ENCODE results near the gene NVL. TPM values are rescaled to one million over a fixed set of nuclear protein-coding genes. Genes with fewer than 3 reads are reported as not detected.

NVL gene
- total RNA-seq, 1 experiment from 2014 or later = 43.4 TPM

DNA sequence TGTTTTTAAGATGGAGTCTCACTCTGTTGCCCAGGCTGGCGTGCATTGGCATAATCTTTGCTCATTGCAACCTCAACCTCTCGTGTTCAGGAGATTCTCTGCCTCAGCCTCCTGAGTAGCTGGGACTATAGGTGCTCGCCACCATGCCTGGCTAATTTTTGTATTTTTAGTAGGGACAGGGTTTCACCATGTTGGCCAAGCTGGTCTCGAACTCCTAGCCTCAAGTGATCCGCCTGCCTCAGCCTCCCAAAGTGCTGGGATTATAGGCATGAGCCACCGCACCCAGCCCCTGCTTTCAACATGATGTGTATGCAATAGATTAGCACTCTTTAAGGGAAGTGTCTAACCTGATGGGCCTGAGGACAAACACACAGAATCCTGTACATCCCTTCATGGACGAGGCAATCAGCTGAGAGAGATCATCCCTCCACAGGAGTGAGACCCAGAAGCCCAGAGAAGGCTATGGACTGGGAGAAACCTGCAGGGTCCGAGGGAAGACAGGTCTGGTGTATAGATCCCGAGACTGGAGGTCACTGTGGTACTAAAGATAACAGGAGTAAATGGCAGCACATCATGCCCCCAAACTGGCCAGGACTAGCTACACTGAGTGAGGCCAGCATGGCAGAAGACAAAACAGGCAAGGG is 152.5 kb downstream of the NVL start:
- TF ChIP-seq, protein P1, sequence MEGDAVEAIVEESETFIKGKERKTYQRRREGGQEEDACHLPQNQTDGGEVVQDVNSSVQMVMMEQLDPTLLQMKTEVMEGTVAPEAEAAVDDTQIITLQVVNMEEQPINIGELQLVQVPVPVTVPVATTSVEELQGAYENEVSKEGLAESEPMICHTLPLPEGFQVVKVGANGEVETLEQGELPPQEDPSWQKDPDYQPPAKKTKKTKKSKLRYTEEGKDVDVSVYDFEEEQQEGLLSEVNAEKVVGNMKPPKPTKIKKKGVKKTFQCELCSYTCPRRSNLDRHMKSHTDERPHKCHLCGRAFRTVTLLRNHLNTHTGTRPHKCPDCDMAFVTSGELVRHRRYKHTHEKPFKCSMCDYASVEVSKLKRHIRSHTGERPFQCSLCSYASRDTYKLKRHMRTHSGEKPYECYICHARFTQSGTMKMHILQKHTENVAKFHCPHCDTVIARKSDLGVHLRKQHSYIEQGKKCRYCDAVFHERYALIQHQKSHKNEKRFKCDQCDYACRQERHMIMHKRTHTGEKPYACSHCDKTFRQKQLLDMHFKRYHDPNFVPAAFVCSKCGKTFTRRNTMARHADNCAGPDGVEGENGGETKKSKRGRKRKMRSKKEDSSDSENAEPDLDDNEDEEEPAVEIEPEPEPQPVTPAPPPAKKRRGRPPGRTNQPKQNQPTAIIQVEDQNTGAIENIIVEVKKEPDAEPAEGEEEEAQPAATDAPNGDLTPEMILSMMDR (IDR thresholded peaks at IDR 0.05; ENCODE audit: unreplicated experiment) = no peak
- no TSS peak for BruUV-seq (replicated peaks)
- Mint-ChIP-seq H3K9me3 (ENCODE audit: low read depth, unreplicated experiment) (no peaks in the 10 kb centered on the region), H3K4me3 (ENCODE audit: low read depth, unreplicated experiment) (no peak overlapping the region), H3K36me3 (ENCODE audit: insufficient read depth, unreplicated experiment) (peaks cover 6% of the 10 kb centered on the region), H3K27me3 (ENCODE audit: unreplicated experiment) (no peaks in the 10 kb centered on the region), H3K27ac (ENCODE audit: unreplicated experiment) (no peak overlapping the region), H3K4me1 (ENCODE audit: low read depth, unreplicated experiment) (peaks cover 8% of the 10 kb centered on the region)
- intact Hi-C loops (cut with micrococcal nuclease; ENCODE audit: unreplicated experiment) = no loop called here
- no peak for DNase-seq
- CTCF ChIA-PET = interaction anchor here (0.6 kb wide), 1 partner anchor 11 kb away, joined by 3 read pairs; no protein-coding TSS in a partner anchor

Small RNA genes lying within 50 kb of the gene (microRNA-seq; reads per million reads assigned to microRNA genes)
- gene MIR320B2 = 1.8 reads per million

Other genes starting within 250 kb of the NVL start
- gene FBXO28, start 216.1 kb downstream of the NVL start, total RNA-seq (2022) = 100 and 101 TPM in 2 replicates
- gene DEGS1, start 146.9 kb downstream of the NVL start, total RNA-seq (2022) = 58.1 and 72.5 TPM in 2 replicates
- gene CNIH4, start 26.7 kb upstream of the NVL start, total RNA-seq (2022) = 79.9 and 91.4 TPM in 2 replicates
- 84.9 and 85.7 TPM in 2 replicates for gene WDR26, start 104.6 kb upstream of the NVL start, total RNA-seq (2022)